GM15510 (cell line): ENCODE results near the gene RAPGEF2.

Experiments
- POLR2A ChIP-seq: IDR thresholded peaks from 3 replicates; pipeline ENCODE4 v1.6.1; 2011; ENCODE audit warnings: borderline replicate concordance; ENCODE audit not compliant: insufficient read length; ENCODE audit errors: extremely low read depth

Gene RAPGEF2

DNA sequence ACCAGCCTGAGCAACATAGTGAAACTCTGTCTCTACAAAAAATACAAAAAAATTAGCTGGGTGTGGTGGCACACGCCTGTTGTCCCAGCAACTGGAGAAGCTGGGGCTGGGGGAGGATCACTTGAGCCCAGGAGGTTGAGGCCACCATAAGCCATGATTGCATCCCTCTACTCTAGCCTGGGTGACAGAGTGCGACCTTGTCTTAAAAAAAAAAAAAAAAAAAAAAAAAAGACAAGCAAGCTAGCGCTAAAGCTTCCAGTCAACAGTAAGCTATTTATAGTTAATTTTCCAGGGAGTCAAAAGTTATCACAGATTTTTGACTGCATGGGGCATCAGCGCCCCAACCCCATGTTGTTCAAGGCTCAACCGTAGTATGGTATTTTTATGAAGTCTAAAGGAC is 273.4 kb downstream of the RAPGEF2 start:
- TF ChIP-seq POLR2A, result no peak

GRCh38 chr4:159378056-159378616 is 275.3 kb downstream of the RAPGEF2 start:
- TF ChIP-seq POLR2A, result no peak

GRCh38 chr4:159379836-159380235 is 277.0 kb downstream of the RAPGEF2 start:
- TF ChIP-seq POLR2A, result no peak

- no peak for TF ChIP-seq POLR2A
Observed at GRCh38 chr4:159382856-159383561, 280.1 kb downstream of the RAPGEF2 start.

GRCh38 chr4:159383562-159383931 is 280.7 kb downstream of the RAPGEF2 start:
- TF ChIP-seq POLR2A, result no peak

DNA sequence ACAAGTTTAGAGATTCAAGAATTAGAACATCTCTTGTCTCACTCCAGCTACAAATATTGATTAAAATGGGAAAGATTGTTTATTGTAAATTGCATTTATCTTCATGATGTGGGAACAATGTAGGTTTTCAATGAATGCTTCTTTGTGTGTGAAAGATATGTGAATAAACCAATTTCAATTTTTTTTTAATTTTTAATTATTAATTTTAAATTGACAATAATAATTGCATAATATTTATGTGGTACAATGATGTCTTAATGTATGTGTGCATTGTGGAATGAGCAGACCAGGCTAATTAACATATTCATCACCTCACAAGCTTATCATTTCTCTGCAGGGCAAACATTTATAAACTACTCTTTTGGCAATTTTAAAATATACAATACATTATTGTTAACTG is 281.1 kb downstream of the RAPGEF2 start:
- no peak for TF ChIP-seq POLR2A

DNA sequence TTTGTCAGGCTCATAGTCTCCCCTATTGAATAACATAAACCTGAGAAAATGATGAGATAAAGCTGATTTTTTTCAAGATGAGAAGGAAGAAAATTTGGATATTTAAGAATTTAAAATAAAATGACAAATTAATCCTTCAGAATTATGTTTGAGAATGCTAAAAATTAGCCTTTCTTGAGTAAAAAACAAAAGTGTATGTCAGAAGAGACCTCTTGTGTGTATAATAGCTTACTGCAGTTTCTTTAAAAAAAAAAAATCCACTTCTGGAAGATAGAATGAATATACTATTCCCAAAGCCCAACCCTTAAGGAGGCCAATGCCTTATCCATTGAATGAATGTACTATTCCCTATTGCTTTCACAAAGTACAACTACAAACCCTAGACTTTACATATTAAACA is 281.8 kb downstream of the RAPGEF2 start:
- no peak for TF ChIP-seq POLR2A

DNA sequence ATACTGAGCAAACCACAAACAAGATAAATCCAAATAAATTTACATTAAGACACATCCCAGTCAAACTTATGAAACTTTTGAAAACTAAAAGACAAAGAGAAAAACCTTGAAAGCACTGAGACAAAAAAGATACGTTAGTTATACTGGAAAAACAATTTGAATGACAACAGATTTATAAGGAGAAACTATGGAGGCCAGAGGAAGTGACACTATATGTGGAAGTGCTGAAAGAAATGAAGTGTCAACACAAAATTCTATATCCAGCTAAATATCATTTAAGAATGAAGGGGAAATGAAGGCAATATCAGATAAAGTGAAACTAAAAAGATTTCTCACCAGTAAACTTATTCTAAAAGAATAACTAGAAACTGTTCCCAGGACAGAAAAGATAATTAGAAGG is 283.7 kb downstream of the RAPGEF2 start:
- TF ChIP-seq POLR2A, result no peak

- TF ChIP-seq POLR2A, result no peak
Observed at GRCh38 chr4:159389756-159390155, 286.9 kb downstream of the RAPGEF2 start.

DNA sequence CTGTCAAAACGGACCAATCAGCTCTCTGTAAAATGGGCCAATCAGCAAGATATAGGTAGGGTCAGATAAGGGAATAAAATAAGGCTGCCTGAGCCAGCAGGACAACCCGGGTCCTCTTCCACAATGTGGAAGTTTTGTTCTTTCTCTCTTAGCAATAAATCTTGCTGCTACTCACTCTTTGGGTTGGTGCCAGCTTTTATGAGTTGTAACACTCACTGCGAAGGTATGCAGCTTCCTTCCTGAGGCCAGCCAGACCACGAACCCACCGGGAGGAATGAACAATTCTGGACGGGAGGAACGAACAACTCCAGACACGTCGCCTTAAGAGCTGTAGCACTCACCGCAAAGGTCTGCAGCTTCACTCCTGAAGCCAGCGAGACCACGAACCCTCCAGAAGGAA is 287.8 kb downstream of the RAPGEF2 start:
- no peak for TF ChIP-seq POLR2A

- no peak for TF ChIP-seq POLR2A
Observed at GRCh38 chr4:159395693-159396092, 292.8 kb downstream of the RAPGEF2 start.

DNA sequence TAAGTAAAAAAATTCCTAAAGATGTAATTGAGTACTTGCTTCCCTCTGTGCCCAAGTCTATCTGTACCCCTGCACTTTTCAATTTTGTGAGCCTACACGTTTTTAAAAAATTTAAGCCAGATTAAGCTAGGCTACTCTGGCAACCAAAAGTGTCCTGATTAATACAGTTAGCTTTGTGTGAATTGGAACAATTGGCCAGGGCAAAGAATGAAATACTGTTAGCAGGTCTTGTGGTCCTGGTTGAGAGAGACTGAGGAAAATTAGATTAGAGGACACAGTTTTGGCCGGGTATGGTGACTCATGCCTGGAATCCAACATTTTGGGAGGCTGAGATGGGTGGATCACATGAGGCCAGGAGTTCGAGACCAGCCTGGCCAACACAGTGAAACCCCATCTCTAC is 293.3 kb downstream of the RAPGEF2 start:
- TF ChIP-seq POLR2A, result no peak

DNA sequence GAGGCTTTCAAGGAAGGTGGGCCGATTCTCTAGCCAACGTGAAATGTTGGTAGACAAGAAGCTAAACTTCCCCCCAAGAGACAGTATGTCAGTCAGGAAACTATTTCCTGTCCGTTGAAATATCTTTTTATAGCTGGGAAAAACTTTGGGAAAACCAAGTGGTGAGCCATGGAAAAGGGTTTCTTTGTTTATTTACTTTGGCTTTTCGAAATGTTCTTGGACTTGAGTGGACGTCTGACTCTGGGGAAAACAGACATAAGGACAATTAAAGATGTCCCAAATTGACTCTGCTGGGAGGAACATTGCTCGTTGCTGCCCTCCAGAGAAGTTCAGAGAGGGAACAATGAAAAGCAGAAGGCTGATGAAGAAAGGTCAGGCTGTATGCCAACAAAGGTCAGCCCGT is 295.4 kb downstream of the RAPGEF2 start:
- TF ChIP-seq POLR2A, result no peak

GRCh38 chr4:159400558-159401225 is 297.8 kb downstream of the RAPGEF2 start:
- TF ChIP-seq POLR2A, result no peak

DNA sequence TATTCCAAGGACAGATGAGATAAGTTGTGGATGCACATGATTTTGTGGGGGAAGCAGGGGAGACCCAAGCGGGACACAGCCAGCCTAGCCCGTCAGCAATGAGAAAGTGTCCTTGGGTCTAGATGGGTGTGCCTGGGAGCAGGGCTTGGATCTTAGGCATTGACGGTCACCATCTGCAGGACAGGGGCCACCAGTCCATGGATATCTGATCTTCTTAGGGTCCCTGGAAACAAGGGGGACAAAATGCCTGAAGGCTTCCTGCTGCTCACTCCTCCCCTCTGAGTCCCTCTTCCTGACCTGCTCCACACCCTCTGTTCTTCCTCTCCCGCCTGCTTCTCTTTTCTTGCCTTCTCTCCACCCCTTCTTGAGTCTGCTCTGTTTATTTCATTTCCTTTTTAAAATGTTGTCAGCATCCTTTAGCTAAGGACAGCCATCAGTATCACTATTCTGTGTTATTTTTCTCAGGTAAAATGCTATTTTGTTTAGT is 298.4 kb downstream of the RAPGEF2 start:
- no peak for TF ChIP-seq POLR2A
